GM18507 (cell line): Measurements from ENCODE around the gene CLCNKB.

ENCODE experiments used
- DNase-seq: peaks from one replicate; pipeline ENCODE4 v3.0.0; 2011; ENCODE audit warnings: low read depth; ENCODE audit not compliant: insufficient read length; ENCODE audit errors: extremely low spot score
- FAIRE-seq: peaks from 2 replicates; lab custom pipeline; 2011; peaks lifted over from hg19 to GRCh38; lab: Jason Lieb, UNC

CLCNKB gene

GRCh38 chr1:16087733-16088132 lies 44.2 kb downstream of the CLCNKB start:
- DNase-seq (no peak), FAIRE-seq (no peak)

- no peak for FAIRE-seq
- no peak for DNase-seq
These were observed 44.8 kb downstream of the CLCNKB start for GRCh38 chr1:16088351-16088911.

GRCh38 chr1:16088996-16089395 lies 45.4 kb downstream of the CLCNKB start:
- FAIRE-seq, result no peak
- no peak for DNase-seq

GRCh38 chr1:16090076-16090826 lies 46.7 kb downstream of the CLCNKB start:
- FAIRE-seq (no peak), DNase-seq (no peak)

GRCh38 chr1:16091296-16091695 lies 47.7 kb downstream of the CLCNKB start:
- FAIRE-seq (no peak), DNase-seq (no peak)

DNA sequence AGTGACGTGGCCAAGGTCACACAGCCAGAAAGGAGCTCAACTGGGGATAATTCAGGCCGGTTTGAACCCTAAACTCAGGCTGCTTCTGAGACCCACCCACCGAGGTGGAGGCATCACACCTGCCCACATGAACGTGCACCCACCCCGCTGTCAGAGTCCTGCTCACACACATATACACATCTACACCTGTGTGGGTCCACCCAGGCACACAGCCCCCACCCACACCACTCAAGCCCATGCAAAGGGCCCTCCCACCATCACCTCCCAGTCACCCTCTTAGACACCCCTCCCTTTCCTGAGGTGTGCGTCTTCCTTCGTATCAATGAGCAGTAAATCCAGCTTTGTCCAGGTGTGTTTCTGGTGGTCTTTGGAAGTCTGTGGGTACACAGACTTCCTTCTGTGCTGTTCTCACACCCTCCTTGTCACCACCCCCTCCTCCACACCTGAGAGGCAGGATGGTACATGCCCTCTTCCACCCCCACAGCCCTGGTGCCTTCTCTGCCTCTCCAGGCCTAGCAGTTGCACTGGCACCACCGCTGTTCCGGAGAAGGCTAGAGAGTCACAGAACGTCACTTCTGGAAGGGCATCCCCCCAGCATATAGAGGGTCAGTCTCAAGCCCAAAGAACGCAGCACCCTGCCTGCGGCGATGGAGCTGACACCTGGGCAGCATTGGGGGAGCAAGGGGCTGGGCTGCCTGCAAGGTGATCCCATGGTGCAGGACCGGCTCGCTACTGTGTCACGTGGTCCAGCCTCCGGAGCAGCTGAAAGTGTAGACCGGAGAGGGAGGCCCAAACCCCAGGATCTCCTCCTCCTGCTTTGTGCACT lies 48.7 kb downstream of the CLCNKB start:
- DNase-seq (no peak), FAIRE-seq (no peak)

- no peak for DNase-seq
- no peak for FAIRE-seq
These were observed 49.4 kb downstream of the CLCNKB start for GRCh38 chr1:16092923-16093511.

GRCh38 chr1:16093611-16094010 lies 50.0 kb downstream of the CLCNKB start:
- FAIRE-seq (no peak), DNase-seq (no peak)

DNA sequence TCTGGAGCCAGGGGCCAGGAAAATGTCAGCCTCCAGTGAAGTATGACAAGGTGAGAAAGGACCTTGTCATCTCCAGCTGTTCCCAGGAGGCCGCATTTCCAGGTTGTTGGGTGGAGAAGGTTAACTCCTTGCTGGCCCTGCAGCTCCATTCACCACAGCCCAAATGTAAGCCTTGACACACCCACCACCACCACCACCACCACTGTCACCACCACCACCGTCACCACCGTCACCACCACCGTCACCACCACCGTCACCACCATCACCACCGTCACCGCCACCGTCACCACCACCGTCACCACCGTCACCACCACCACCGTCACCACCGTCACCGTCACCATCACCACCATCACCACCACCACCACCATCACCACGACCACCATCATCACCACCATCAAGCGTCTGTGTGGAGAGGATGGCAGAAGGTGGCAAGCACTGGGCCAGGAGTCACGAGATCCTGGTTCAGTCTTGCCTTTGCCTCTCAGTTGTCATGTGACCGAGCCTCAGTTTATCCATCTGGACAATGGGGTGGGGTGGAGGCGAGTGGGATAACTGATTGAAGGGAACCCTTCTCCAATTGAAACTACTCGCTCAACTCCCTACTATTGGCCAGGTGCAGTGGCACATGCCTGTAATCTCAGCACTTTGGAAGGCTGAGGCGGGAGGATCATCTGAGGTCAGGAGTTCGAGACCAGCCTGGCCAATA lies 51.0 kb downstream of the CLCNKB start:
- DNase-seq, result no peak
- FAIRE-seq, result no peak

- FAIRE-seq, result no peak
- no peak for DNase-seq
These were observed 51.9 kb downstream of the CLCNKB start for GRCh38 chr1:16095447-16095846.

- FAIRE-seq, result no peak
- no peak for DNase-seq
These were observed 55.8 kb downstream of the CLCNKB start for GRCh38 chr1:16099412-16099811.

DNA sequence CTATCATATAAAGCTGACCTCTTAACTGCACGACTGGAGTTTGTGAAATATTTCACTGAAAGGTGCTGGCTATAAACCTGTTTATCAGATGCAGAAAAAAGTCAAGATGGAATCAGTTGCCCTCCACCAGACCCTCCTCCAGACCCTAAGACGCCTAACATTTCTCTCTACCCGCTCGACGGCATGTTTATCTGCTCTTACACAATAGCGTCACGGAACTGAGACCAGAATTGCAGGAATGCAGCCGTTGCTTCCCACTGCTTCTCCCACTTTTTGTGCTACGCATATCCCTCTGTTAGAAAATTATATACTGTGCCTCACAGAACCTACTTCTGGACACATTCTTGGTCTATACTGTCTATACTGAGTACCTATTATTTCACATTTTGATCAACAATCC lies 58.0 kb downstream of the CLCNKB start:
- FAIRE-seq (no peak), DNase-seq (no peak)
